ENCODE measurements around the gene FTO.

FTO gene

GRCh38 chr16:54071514-54071913, 367.6 kb downstream of the FTO start:
- no peak overlapping the region for H3K4me3 ChIP-seq (ENCODE audit: insufficient read depth, low read length, poor library complexity, severe bottlenecking)
- H3K9ac ChIP-seq (ENCODE audit: low read length): no peak overlapping the region
- no peak overlapping the region for H3K4me2 ChIP-seq (ENCODE audit: low read depth, low read length, poor library complexity, severe bottlenecking)
- no peaks in the 10 kb centered on the region for H3K27me3 ChIP-seq (ENCODE audit: low read length)
- H3K9me3 ChIP-seq (ENCODE audit: insufficient read depth, low read length): no peaks in the 10 kb centered on the region
- TF ChIP-seq CTCF (IDR thresholded peaks at IDR 0.05; ENCODE audit: insufficient read depth, low read length, poor library complexity, severe bottlenecking): no peak
- no peak for TF ChIP-seq EZH2phosphoT487 (conservative IDR thresholded peaks at IDR 0.05; ENCODE audit: low read length)
- no peak overlapping the region for H2AFZ ChIP-seq (ENCODE audit: low read depth, low read length, severe bottlenecking)
- no peaks in the 10 kb centered on the region for H3K36me3 ChIP-seq (ENCODE audit: low read length)
- no peaks in the 10 kb centered on the region for H3K9me2 ChIP-seq (replicated peaks; ENCODE audit: insufficient read depth, low read length)
- H3K79me2 ChIP-seq (ENCODE audit: insufficient read depth, low read length): no peaks in the 10 kb centered on the region
- H3K27ac ChIP-seq (ENCODE audit: low read depth, low read length): no peak overlapping the region
- no peaks in the 10 kb centered on the region for H4K20me1 ChIP-seq (ENCODE audit: low read depth, low read length)
- no peaks in the 10 kb centered on the region for H3F3A ChIP-seq (ENCODE audit: insufficient read depth)

- no peak for TF ChIP-seq CTCF (IDR thresholded peaks at IDR 0.05; ENCODE audit: insufficient read depth, low read length, poor library complexity, severe bottlenecking)
- no peak for TF ChIP-seq EZH2phosphoT487 (conservative IDR thresholded peaks at IDR 0.05; ENCODE audit: low read length)
- no peak overlapping the region for H2AFZ ChIP-seq (ENCODE audit: low read depth, low read length, severe bottlenecking)
- H3K4me2 ChIP-seq (ENCODE audit: low read depth, low read length, poor library complexity, severe bottlenecking): no peak overlapping the region
Measured at GRCh38 chr16:54072237-54072636, 368.3 kb downstream of the FTO start.

GRCh38 chr16:54073356-54073755, 369.4 kb downstream of the FTO start:
- Histone ChIP-seq H3K27ac (ENCODE audit: low read depth, low read length) (no peak overlapping the region), H3K79me2 (ENCODE audit: insufficient read depth, low read length) (no peaks in the 10 kb centered on the region), H3K9ac (ENCODE audit: low read length) (no peak overlapping the region), H3K4me2 (ENCODE audit: low read depth, low read length, poor library complexity, severe bottlenecking) (no peak overlapping the region), H2AFZ (ENCODE audit: low read depth, low read length, severe bottlenecking) (no peak overlapping the region), H3K9me2 (replicated peaks; ENCODE audit: insufficient read depth, low read length) (no peaks in the 10 kb centered on the region), H4K20me1 (ENCODE audit: low read depth, low read length) (no peaks in the 10 kb centered on the region), H3K4me3 (ENCODE audit: insufficient read depth, low read length, poor library complexity, severe bottlenecking) (no peak overlapping the region), H3K27me3 (ENCODE audit: low read length) (no peaks in the 10 kb centered on the region), H3K36me3 (ENCODE audit: low read length) (no peaks in the 10 kb centered on the region), H3F3A (ENCODE audit: insufficient read depth) (no peaks in the 10 kb centered on the region), H3K9me3 (ENCODE audit: insufficient read depth, low read length) (no peaks in the 10 kb centered on the region)
- TF ChIP-seq CTCF (IDR thresholded peaks at IDR 0.05; ENCODE audit: insufficient read depth, low read length, poor library complexity, severe bottlenecking): no peak
- TF ChIP-seq EZH2phosphoT487 (conservative IDR thresholded peaks at IDR 0.05; ENCODE audit: low read length): no peak

More at GRCh38 chr16:54072237-54072636, 368.3 kb downstream of the FTO start:
- Histone ChIP-seq H3K36me3 (ENCODE audit: low read length) (no peaks in the 10 kb centered on the region), H3K9me2 (replicated peaks; ENCODE audit: insufficient read depth, low read length) (no peaks in the 10 kb centered on the region), H3K9ac (ENCODE audit: low read length) (no peak overlapping the region), H3K27me3 (ENCODE audit: low read length) (no peaks in the 10 kb centered on the region), H4K20me1 (ENCODE audit: low read depth, low read length) (no peaks in the 10 kb centered on the region), H3K27ac (ENCODE audit: low read depth, low read length) (no peak overlapping the region), H3K9me3 (ENCODE audit: insufficient read depth, low read length) (no peaks in the 10 kb centered on the region), H3K79me2 (ENCODE audit: insufficient read depth, low read length) (no peaks in the 10 kb centered on the region), H3K4me3 (ENCODE audit: insufficient read depth, low read length, poor library complexity, severe bottlenecking) (no peak overlapping the region), H3F3A (ENCODE audit: insufficient read depth) (no peaks in the 10 kb centered on the region)
